ENCODE results near the gene GANAB.
"Not testable (repeated sequence)": the region's sequence is repeated elsewhere in the genome, so short reads cannot be mapped to it uniquely, and the experiment has no call there.

The GANAB gene

GRCh38 chr11:62645946-62646824, at the start of gene GANAB:
Gene GANAB (minus strand): TSS chr11:62646613. CDS start chr11:62646599, 14 bp downstream.
- peak; percentile 92 for DNase-seq

DNA sequence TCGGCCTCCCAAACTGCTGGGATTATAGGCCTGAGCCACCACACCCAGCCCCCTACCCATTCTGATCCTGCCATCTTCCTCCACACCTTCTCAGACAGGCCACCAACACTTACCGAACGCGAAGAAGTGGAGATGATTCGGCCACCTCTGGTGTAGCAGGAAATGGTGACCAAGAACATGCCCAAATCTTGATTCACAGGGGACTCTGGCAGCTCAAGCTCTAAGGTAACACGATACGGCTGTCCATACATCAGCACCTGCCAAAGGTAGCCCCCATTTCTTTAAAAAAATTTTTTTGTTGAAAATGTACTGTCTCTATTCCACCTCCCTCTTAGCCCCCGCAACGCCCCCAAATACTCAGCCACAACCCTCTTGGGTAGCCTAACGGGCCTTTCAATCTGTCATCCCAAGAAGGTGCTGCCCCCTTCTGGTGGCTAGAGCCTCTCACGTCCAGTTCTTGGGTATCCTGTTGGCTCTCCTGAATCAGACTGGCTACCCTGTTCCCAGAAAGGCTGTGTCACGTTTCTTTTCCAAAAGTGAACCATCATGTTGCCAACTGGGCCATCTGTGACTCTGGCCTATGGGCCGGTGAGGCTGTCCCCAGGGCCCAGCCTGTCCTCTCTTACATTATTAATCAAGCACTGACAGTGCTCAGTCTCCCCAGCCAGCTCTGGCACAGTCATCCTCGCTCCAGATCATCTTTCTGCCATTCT, 48.2 kb upstream of the GANAB start:
- peak; percentile 33 for DNase-seq

DNA sequence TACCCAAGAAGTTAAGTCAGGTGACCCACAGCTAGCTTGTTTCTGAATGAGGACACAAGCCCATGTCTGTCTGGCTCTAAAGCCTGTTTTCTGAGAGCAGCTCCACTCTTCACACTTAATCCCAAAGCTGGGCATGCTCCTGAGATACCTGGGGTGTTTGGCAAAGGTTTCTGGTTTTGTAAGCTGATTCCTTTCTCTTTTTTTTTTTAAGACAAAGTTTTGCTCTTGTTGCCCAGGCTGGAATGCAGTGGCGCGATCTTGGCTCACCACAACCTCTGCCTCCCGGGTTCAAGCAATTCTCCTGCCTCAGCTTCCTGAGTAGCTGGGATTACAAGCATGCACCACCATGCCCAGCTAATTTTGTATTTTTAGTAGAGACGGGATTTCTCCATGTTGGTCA, 47.2 kb upstream of the GANAB start:
- DNase-seq, result not testable (repeated sequence)

- DNase-seq, result no peak
These were observed 43.2 kb upstream of the GANAB start, which contains the start of gene LRRN4CL for GRCh38 chr11:62689421-62690183. Gene LRRN4CL (minus strand): TSS chr11:62689530. CDS start chr11:62688508, 1,022 bp downstream.

- no peak for DNase-seq
These were observed 42.1 kb upstream of the GANAB start for GRCh38 chr11:62688491-62688890.

GRCh38 chr11:62687508-62688396, 41.3 kb upstream of the GANAB start:
- no peak for DNase-seq

- DNase-seq, result no peak
These were observed 36.1 kb upstream of the GANAB start for GRCh38 chr11:62682518-62682917.

DNA sequence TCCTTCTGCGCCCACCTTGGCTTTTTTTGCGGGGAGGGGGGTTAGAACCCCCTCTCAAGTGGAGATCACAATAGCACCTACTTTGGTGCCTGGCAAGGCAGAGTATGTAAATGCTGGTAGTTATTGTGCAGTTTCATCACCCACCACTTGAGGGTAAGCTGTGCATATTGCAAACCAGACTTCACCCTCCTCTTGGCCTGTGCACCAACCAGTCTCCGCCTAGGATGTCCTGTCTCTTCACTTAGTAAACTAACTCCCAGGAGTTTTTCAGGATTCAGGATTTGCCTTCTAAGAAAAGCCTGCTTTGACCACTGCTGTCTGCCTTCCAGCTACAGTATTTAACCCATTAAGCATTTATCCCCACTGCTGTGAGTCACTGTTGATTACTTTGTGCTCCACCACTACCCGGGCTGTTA, 34.4 kb upstream of the GANAB start:
- DNase-seq, result peak; percentile 9

GRCh38 chr11:62678770-62679696, 32.6 kb upstream of the GANAB start, which contains the start of gene UBXN1:
Gene UBXN1 (minus strand): TSS chr11:62679073. CDS start chr11:62678923, 150 bp downstream.
- peak; percentile 79 for DNase-seq

DNA sequence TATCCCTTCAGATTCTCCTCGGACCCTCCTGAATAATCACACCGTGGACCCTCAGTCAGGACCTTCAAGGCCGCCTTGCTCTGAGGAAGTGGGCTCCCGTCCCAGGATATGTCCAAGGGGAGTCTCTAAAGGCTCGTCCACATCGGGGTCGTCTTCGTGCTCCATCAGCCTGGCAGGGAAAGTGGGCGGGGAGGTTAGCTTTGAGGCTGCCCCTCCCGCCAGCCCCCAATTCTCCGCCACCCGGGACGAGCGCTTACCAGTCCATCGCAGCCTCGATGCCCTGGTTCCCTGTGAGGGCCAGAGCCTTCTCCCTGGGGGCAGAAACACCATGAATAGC, 32.0 kb upstream of the GANAB start:
- no peak for DNase-seq

GRCh38 chr11:62677714-62678113, 31.3 kb upstream of the GANAB start:
- no peak for DNase-seq

DNA sequence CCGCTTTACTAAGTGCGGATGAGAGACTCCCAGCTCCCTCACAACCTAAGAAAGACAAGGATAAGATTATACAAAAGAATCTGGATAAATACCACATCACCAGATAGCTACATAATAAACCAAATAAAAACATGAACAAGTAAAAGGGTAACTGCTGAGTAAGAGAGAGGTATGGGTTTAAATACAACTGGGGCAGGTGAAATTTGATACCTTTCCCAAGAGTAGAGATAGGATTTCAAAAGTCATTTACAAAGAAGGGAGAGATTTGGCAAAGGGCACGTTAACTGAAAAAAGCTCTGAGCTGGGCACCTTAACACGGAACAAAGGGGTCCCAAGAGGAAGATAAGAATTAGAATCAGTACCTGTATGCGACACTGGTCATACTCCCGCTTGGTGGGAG, 30.7 kb upstream of the GANAB start:
- no peak for DNase-seq

GRCh38 chr11:62676698-62677097, 30.3 kb upstream of the GANAB start:
- no peak for DNase-seq

DNA sequence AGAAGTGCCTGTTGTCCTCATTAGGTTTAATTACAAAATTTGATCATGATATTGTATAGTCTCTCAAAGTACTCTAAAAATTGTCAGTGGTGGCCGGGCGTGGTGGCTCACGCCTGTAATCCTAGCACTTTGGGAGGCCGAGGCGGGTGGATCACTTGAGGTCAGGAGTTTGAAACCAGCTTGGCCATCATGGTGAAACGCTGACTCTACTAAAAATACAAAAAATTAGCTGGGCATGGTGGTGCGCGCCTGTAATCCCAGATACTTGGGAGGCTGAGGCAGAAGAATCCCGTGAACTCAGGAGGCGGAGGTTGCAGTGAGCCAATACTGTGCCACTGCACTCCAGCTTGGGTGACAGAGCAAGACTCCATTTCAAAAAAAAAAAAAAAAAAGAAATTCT, 29.0 kb upstream of the GANAB start:
- not testable (repeated sequence) for DNase-seq

GRCh38 chr11:62673196-62673525, 26.7 kb upstream of the GANAB start:
- no peak for DNase-seq

- DNase-seq, result peak; percentile 82
These were observed 25.4 kb upstream of the GANAB start, which contains the start of the genes LBHD1 and UQCC3 for GRCh38 chr11:62671608-62672389. Gene LBHD1 (minus strand): TSS chr11:62672267. CDS start chr11:62670031, 2,236 bp downstream. Gene UQCC3 (plus strand): TSS chr11:62671673. CDS start chr11:62671746, 73 bp downstream.

- peak; percentile 66 for DNase-seq
These were observed 24.8 kb upstream of the GANAB start for GRCh38 chr11:62671236-62671607.

DNA sequence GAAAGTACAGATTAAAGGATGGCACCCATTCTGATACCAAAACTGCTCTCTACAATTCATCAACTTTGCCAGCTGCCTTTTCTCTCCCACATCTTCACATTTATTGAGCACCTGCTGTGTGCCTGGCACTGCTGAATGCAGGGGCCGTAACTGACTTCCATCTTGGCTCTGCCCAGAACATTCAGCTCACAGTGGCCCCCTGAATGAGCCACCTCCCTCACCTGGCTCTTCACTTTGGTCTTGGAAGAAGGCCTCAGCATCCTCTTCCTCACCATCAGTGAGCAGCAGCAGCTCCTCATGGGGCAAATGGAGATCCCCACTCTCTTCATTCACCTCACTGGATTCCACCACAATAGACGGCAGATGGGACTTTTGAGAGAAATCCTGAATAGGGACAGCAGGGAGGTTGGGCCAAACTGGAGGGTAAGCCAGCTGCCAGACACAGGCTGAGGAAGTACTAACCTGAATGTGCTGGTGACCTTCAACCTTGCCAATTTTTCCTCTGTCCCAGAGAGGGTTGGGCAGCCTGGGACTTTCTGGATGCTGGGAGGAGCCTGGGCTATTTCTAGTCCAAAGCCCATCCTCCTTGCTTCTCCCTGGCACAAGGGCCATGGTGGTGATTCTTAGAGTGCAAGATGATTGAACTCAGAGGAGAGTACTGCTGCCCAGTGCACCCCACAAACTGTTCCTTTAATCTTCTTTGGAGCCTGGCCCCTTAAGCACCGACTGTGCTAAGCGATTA, 23.2 kb upstream of the GANAB start:
- DNase-seq, result no peak

DNA sequence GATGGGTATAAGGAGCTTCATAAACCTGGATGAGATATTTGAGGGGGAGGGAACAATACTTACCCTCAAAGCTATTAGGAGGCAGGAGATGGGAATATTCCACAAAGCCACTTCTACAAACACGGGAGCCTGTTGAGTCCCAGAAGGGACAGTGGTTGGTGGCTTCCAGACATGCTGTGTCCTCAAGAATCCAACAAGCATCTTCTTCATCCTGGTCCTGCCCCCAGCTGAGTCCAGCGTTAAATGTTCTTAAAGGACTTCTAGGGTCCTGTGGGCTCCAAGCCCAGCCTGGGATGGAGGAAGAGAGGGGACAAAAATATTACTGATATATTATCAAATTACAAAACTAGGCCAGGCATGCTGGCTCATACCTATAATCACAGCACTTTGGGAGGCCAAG, 21.0 kb upstream of the GANAB start:
- no peak for DNase-seq
